Cardiac muscle cell (in vitro differentiated cells and primary cell): ENCODE measurements around the gene TTF1. TPM values are rescaled to one million over a fixed set of nuclear protein-coding genes. Genes with fewer than 3 reads are reported as not detected.

Experiments used
- DNase-seq, 2 donors: peaks; one replicate each; pipeline versions ENCODE4 v3.0.0 to v3.0.0-alpha.2; 2010 to 2017; ENCODE audit warnings: low read depth in 1 of 2, low spot score in 1 of 2
- H3K27ac ChIP-seq: fragments of 200-600 bp; sonication (generic); 2 replicates; pipeline ENCODE4 v1.5.1; 2016
- H3K27me3 ChIP-seq: fragments of 200-600 bp; sonication (generic); 2 replicates; pipeline ENCODE4 v1.6.0; 2016; ENCODE audit warnings: control low read depth
- H3K36me3 ChIP-seq: fragments of 200-600 bp; sonication (generic); 2 replicates; pipeline ENCODE4 v1.5.1; 2016; ENCODE audit warnings: control low read depth
- H3K4me1 ChIP-seq: fragments of 200-600 bp; sonication (generic); 2 replicates; pipeline ENCODE4 v1.8.1; 2017; ENCODE audit warnings: low read depth, mild to moderate bottlenecking, mixed run types
- H3K4me3 ChIP-seq: fragments of 200-600 bp; sonication (generic); 2 replicates; pipeline ENCODE4 v1.5.1; 2016; ENCODE audit warnings: mild to moderate bottlenecking
- H3K9me3 ChIP-seq: fragments of 200-600 bp; sonication (generic); 2 replicates; pipeline ENCODE4 v1.5.1; 2017; ENCODE audit warnings: low read depth, mild to moderate bottlenecking, control low read depth
- CTCF ChIP-seq: IDR thresholded peaks from 2 replicates; pipeline ENCODE4 v1.5.1; 2012; ENCODE audit warnings: low read depth, mild to moderate bottlenecking, low read length
- polyA plus RNA-seq: library from polyadenylated mRNA; unstranded; fragments of >200 nt; fragmentation: Nextera tagmentation; extraction: Ambion mirVana; gene quantifications from 2 replicates; pipeline ENCODE4 v1.2.1, GENCODE V29; 2016
- total RNA-seq: library from RNA; depleted of rRNA; stranded (reverse); fragments of >200 nt; gene quantifications from 2 replicates; pipeline ENCODE4 v1.2.3, GENCODE V29; 2016

Gene TTF1
- total and polyA plus RNA-seq, 2 experiments from 2014 or later = 8.8 to 10.9 TPM

GRCh38 chr9:132446887-132447286 lies 40.2 kb upstream of the TTF1 start:
- TF ChIP-seq CTCF = no peak
- H3K4me3 ChIP-seq = no peak overlapping the region
- no peak for DNase-seq

GRCh38 chr9:132443951-132444607 lies 37.4 kb upstream of the TTF1 start:
- peaks cover 3% of the 10 kb centered on the region for H3K4me1 ChIP-seq
- DNase-seq = no peak
- H3K27me3 ChIP-seq = no peaks in the 10 kb centered on the region
- no peak overlapping the region for H3K4me3 ChIP-seq
- H3K27ac ChIP-seq = no peak overlapping the region
- TF ChIP-seq CTCF = no peak
- no peaks in the 10 kb centered on the region for H3K36me3 ChIP-seq
- H3K9me3 ChIP-seq = no peaks in the 10 kb centered on the region

More at GRCh38 chr9:132446887-132447286, 40.2 kb upstream of the TTF1 start:
- no peaks in the 10 kb centered on the region for H3K36me3 ChIP-seq
- no peaks in the 10 kb centered on the region for H3K27me3 ChIP-seq
- no peak overlapping the region for H3K27ac ChIP-seq
- no peaks in the 10 kb centered on the region for H3K9me3 ChIP-seq
- H3K4me1 ChIP-seq = no peaks in the 10 kb centered on the region

GRCh38 chr9:132441404-132441803 lies 34.8 kb upstream of the TTF1 start:
- TF ChIP-seq CTCF = no peak
- no peak overlapping the region for H3K4me3 ChIP-seq
- peaks cover 3% of the 10 kb centered on the region for H3K4me1 ChIP-seq
- DNase-seq = no peak
- H3K27me3 ChIP-seq = no peaks in the 10 kb centered on the region
- no peaks in the 10 kb centered on the region for H3K36me3 ChIP-seq
- H3K9me3 ChIP-seq = no peaks in the 10 kb centered on the region
- H3K27ac ChIP-seq = no peak overlapping the region

GRCh38 chr9:132440735-132441134 lies 34.1 kb upstream of the TTF1 start:
- Histone ChIP-seq H3K27me3 (no peaks in the 10 kb centered on the region), H3K4me1 (peaks cover 3% of the 10 kb centered on the region), H3K27ac (no peak overlapping the region), H3K9me3 (no peaks in the 10 kb centered on the region), H3K36me3 (no peaks in the 10 kb centered on the region), H3K4me3 (no peak overlapping the region)
- DNase-seq = no peak
- no peak for TF ChIP-seq CTCF

- Histone ChIP-seq H3K4me1 (peaks cover 3% of the 10 kb centered on the region), H3K4me3 (no peak overlapping the region), H3K9me3 (no peaks in the 10 kb centered on the region), H3K36me3 (no peaks in the 10 kb centered on the region), H3K27ac (no peak overlapping the region), H3K27me3 (no peaks in the 10 kb centered on the region)
- no peak for DNase-seq
- TF ChIP-seq CTCF = no peak
Measured at GRCh38 chr9:132439153-132439552, 32.5 kb upstream of the TTF1 start.

GRCh38 chr9:132434881-132435280 lies 28.2 kb upstream of the TTF1 start:
- no peaks in the 10 kb centered on the region for H3K27me3 ChIP-seq
- H3K9me3 ChIP-seq = no peaks in the 10 kb centered on the region
- H3K27ac ChIP-seq = no peak overlapping the region
- no peak overlapping the region for H3K4me3 ChIP-seq
- DNase-seq = no peak
- no peaks in the 10 kb centered on the region for H3K4me1 ChIP-seq
- TF ChIP-seq CTCF = no peak
- no peaks in the 10 kb centered on the region for H3K36me3 ChIP-seq
